GM12878 (cell line): Measurements from ENCODE around the gene SPTLC2. TPM values are rescaled to one million over a fixed set of nuclear protein-coding genes. Genes with fewer than 3 reads are reported as not detected.
A peak's percentile ranks its signal among the peaks of the same experiment; 100 is the strongest.

Experiments
- ASH2L ChIP-seq: fragments of 300-600, 200-600 bp; sonication (generic); IDR thresholded peaks from 2 replicates; pipeline ENCODE4 v1.6.1; 2017; ENCODE audit warnings: low read depth, mild to moderate bottlenecking, borderline replicate concordance
- KLF5 ChIP-seq: fragments of 450-650 bp; IDR thresholded peaks from 2 replicates; pipeline ENCODE4 v1.6.1; 2014; ENCODE audit warnings: mild to moderate bottlenecking; ENCODE audit not compliant: partially characterized antibody
- MYB ChIP-seq: fragments of 150-350 bp; IDR thresholded peaks from 2 replicates; pipeline ENCODE4 v1.6.1; 2014; ENCODE audit warnings: mild to moderate bottlenecking, low read depth, low read length, borderline replicate concordance
- SP1 ChIP-seq: IDR thresholded peaks from one replicate; pipeline ENCODE4 v1.6.1; 2011; ENCODE audit warnings: low read depth, low read length
- SRF ChIP-seq, 2 experiments: IDR thresholded peaks; 2 replicates each; pipeline ENCODE4 v1.6.1; 2011; ENCODE audit warnings: low read depth in 2 of 2, low read length in 2 of 2, mild to moderate bottlenecking in 1 of 2, moderate library complexity in 1 of 2
- TCF7 ChIP-seq: IDR thresholded peaks from 2 replicates; pipeline ENCODE4 v1.6.1; 2014; ENCODE audit warnings: antibody characterized with exemption, borderline replicate concordance
- ZNF24 ChIP-seq: fragments of 450-650 bp; IDR thresholded peaks from 2 replicates; pipeline ENCODE4 v1.6.1; 2017; ENCODE audit warnings: antibody characterized with exemption, mild to moderate bottlenecking
- ZNF384 ChIP-seq: IDR thresholded peaks from 2 replicates; pipeline ENCODE4 v1.6.1; 2012; ENCODE audit warnings: low read depth, mild to moderate bottlenecking, low read length, improper control_type of control experiment, borderline replicate concordance
- polyA plus RNA-seq, 11 experiments: library from polyadenylated mRNA; depleted of rRNA in 4 of 11; unstranded in 6 of 11; stranded (reverse) in 5 of 11; fragments of >200 nt; fragmentation: Nextera tagmentation in 4 of 11; fragmentation: Illumina TruSeq in 1 of 11; extraction: Ambion mirVana in 4 of 11; extraction: Trizol in 1 of 11; gene quantifications; 1 replicate in 1 of 11; 2 replicates in 10 of 11; pipeline versions ENCODE4 v1.2.1 to v1.2.3, GENCODE V29; 2011 to 2016; ENCODE audit warnings: inconsistent platforms in 2 of 11, missing spikeins in 2 of 11, low read depth in 1 of 11
- total RNA-seq, 4 experiments: library from RNA; depleted of rRNA in 3 of 4; stranded (reverse); fragments of >200 nt in 3 of 4; fragmentation: Illumina TruSeq in 1 of 4; extraction: Trizol in 1 of 4; gene quantifications; 2 replicates each; pipeline versions ENCODE4 v1.2.1 to v1.2.3, GENCODE V29; 2013 to 2021
- TF ChIP-seq, protein P1 (sequence below): fragments of 150-350 bp; IDR thresholded peaks from 2 replicates; pipeline ENCODE4 v1.6.1; 2014; ENCODE audit warnings: mild to moderate bottlenecking, low read depth, low read length
- TF ChIP-seq, protein P2 (sequence below): fragments of 450-650 bp; formaldehyde crosslinking; IDR thresholded peaks from 2 replicates; pipeline ENCODE4 v1.4.0; 2022; ENCODE audit warnings: mild to moderate bottlenecking, moderate library complexity
- TF ChIP-seq, protein P3 (sequence below): fragments of 450-650 bp; IDR thresholded peaks from 2 replicates; pipeline ENCODE4 v1.6.1; 2017; ENCODE audit warnings: antibody characterized with exemption, mild to moderate bottlenecking, moderate library complexity
- TF ChIP-seq, protein P4 (sequence below): IDR thresholded peaks from 2 replicates; pipeline ENCODE4 v1.6.1; 2011; ENCODE audit warnings: borderline replicate concordance, low read depth, mild to moderate bottlenecking, moderate library complexity, mixed read lengths, low read length; ENCODE audit not compliant: insufficient read depth; ENCODE audit errors: extremely low read length
- TF ChIP-seq, protein P5 (sequence below): fragments of 450-650 bp; IDR thresholded peaks from 2 replicates; pipeline ENCODE4 v1.6.1; 2017; ENCODE audit warnings: low read depth, mild to moderate bottlenecking, moderate library complexity
- TF ChIP-seq, protein P6 (sequence below): fragments of 450-650 bp; IDR thresholded peaks from 2 replicates; pipeline ENCODE4 v1.6.1; 2017; ENCODE audit warnings: mild to moderate bottlenecking, low read depth, inconsistent platforms; ENCODE audit not compliant: poor library complexity, severe bottlenecking

The SPTLC2 gene
- total and polyA plus RNA-seq, 10 of the 15 experiments (the other 5 are each of a cell fraction or from before 2014, with no cell fraction given) = 6.9 to 35.1 (median 19.7) TPM

DNA sequence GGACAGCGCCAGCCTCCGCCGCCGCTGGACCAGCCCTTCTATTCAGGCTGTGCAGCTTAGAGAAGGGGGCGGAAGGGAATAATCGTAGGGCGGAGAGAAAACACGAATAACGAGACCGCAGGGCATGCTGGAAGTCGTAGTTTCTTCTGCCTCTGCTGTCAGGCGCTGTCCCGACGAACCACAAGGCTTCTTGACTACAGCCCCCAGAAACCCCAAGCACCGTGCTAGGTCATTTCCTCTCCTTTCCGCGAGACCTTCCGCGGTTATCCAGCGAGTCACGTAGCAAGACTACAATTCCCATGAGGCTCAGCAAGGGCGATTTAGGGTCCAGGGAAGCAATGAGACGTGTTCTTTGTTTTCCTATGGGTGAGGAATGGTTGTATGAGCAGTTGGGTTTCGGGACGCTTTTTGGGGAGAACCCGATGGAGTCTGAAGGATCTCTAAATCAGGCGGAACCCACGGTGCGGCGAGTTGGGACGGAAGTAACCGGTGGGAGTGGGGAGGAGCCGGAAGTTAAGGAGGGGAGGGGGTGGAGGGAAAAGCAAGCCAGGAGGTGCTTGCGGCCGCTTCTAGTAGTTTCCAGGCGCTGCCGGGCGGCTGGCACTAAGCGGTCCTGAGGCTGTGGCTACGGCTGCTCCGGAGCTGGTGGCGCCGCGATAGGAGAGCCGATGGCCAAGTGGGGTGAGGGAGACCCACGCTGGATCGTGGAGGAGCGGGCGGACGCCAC is 158.8 kb downstream of the SPTLC2 start, which contains the start of the genes AHSA1 and VIPAS39 (continued):
- TF ChIP-seq, protein P1, sequence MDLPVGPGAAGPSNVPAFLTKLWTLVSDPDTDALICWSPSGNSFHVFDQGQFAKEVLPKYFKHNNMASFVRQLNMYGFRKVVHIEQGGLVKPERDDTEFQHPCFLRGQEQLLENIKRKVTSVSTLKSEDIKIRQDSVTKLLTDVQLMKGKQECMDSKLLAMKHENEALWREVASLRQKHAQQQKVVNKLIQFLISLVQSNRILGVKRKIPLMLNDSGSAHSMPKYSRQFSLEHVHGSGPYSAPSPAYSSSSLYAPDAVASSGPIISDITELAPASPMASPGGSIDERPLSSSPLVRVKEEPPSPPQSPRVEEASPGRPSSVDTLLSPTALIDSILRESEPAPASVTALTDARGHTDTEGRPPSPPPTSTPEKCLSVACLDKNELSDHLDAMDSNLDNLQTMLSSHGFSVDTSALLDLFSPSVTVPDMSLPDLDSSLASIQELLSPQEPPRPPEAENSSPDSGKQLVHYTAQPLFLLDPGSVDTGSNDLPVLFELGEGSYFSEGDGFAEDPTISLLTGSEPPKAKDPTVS = peak; percentile 94; the same call in 1 of the 2 replicates
- TF ChIP-seq ASH2L = no peak
- peak; percentile 58 for TF ChIP-seq KLF5
- TF ChIP-seq, protein P2, sequence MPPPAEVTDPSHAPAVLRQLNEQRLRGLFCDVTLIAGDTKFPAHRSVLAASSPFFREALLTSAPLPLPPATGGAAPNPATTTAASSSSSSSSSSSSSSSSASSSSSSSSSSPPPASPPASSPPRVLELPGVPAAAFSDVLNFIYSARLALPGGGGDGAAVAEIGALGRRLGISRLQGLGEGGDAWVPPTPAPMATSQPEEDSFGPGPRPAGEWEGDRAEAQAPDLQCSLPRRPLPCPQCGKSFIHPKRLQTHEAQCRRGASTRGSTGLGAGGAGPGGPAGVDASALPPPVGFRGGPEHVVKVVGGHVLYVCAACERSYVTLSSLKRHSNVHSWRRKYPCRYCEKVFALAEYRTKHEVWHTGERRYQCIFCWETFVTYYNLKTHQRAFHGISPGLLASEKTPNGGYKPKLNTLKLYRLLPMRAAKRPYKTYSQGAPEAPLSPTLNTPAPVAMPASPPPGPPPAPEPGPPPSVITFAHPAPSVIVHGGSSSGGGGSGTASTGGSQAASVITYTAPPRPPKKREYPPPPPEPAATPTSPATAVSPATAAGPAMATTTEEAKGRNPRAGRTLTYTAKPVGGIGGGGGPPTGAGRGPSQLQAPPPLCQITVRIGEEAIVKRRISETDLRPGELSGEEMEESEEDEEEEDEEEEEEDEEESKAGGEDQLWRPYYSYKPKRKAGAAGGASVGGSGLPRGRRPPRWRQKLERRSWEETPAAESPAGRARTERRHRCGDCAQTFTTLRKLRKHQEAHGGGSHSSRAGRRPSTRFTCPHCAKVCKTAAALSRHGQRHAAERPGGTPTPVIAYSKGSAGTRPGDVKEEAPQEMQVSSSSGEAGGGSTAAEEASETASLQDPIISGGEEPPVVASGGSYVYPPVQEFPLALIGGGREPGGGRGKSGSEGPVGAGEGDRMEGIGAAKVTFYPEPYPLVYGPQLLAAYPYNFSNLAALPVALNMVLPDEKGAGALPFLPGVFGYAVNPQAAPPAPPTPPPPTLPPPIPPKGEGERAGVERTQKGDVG = no peak
- TF ChIP-seq TCF7 = no peak
- TF ChIP-seq, protein P3, sequence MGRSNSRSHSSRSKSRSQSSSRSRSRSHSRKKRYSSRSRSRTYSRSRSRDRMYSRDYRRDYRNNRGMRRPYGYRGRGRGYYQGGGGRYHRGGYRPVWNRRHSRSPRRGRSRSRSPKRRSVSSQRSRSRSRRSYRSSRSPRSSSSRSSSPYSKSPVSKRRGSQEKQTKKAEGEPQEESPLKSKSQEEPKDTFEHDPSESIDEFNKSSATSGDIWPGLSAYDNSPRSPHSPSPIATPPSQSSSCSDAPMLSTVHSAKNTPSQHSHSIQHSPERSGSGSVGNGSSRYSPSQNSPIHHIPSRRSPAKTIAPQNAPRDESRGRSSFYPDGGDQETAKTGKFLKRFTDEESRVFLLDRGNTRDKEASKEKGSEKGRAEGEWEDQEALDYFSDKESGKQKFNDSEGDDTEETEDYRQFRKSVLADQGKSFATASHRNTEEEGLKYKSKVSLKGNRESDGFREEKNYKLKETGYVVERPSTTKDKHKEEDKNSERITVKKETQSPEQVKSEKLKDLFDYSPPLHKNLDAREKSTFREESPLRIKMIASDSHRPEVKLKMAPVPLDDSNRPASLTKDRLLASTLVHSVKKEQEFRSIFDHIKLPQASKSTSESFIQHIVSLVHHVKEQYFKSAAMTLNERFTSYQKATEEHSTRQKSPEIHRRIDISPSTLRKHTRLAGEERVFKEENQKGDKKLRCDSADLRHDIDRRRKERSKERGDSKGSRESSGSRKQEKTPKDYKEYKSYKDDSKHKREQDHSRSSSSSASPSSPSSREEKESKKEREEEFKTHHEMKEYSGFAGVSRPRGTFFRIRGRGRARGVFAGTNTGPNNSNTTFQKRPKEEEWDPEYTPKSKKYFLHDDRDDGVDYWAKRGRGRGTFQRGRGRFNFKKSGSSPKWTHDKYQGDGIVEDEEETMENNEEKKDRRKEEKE = no peak
- 0 out of 4 replicates have a peak, but pooled peaks of 1 of the 2 experiments have one; percentile 38 for TF ChIP-seq SRF (IDR thresholded peaks at IDR 0.05; ENCODE audit: low read depth in 2 of 2, low read length in 2 of 2)
- TF ChIP-seq, protein P4, sequence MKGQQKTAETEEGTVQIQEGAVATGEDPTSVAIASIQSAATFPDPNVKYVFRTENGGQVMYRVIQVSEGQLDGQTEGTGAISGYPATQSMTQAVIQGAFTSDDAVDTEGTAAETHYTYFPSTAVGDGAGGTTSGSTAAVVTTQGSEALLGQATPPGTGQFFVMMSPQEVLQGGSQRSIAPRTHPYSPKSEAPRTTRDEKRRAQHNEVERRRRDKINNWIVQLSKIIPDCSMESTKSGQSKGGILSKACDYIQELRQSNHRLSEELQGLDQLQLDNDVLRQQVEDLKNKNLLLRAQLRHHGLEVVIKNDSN = no peak
- no peak for TF ChIP-seq ZNF384
- TF ChIP-seq, protein P5, sequence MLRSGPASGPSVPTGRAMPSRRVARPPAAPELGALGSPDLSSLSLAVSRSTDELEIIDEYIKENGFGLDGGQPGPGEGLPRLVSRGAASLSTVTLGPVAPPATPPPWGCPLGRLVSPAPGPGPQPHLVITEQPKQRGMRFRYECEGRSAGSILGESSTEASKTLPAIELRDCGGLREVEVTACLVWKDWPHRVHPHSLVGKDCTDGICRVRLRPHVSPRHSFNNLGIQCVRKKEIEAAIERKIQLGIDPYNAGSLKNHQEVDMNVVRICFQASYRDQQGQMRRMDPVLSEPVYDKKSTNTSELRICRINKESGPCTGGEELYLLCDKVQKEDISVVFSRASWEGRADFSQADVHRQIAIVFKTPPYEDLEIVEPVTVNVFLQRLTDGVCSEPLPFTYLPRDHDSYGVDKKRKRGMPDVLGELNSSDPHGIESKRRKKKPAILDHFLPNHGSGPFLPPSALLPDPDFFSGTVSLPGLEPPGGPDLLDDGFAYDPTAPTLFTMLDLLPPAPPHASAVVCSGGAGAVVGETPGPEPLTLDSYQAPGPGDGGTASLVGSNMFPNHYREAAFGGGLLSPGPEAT = peak; percentile 78
- TF ChIP-seq ZNF24 = no peak
- TF ChIP-seq MYB = no peak
- TF ChIP-seq SP1 = no peak
- TF ChIP-seq, protein P6, sequence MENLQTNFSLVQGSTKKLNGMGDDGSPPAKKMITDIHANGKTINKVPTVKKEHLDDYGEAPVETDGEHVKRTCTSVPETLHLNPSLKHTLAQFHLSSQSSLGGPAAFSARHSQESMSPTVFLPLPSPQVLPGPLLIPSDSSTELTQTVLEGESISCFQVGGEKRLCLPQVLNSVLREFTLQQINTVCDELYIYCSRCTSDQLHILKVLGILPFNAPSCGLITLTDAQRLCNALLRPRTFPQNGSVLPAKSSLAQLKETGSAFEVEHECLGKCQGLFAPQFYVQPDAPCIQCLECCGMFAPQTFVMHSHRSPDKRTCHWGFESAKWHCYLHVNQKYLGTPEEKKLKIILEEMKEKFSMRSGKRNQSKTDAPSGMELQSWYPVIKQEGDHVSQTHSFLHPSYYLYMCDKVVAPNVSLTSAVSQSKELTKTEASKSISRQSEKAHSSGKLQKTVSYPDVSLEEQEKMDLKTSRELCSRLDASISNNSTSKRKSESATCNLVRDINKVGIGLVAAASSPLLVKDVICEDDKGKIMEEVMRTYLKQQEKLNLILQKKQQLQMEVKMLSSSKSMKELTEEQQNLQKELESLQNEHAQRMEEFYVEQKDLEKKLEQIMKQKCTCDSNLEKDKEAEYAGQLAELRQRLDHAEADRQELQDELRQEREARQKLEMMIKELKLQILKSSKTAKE = no peak
